NCI-H1105 (cell line): ENCODE results near the gene IDH3G.

ENCODE experiments used
- DNase-seq: peaks from one replicate; lab custom pipeline; 2025; lab: John Stamatoyannopoulos, UW

IDH3G gene

GRCh38 chrX:153791104-153791852, 2.9 kb downstream of the IDH3G start:
- DNase-seq = no peak

DNA sequence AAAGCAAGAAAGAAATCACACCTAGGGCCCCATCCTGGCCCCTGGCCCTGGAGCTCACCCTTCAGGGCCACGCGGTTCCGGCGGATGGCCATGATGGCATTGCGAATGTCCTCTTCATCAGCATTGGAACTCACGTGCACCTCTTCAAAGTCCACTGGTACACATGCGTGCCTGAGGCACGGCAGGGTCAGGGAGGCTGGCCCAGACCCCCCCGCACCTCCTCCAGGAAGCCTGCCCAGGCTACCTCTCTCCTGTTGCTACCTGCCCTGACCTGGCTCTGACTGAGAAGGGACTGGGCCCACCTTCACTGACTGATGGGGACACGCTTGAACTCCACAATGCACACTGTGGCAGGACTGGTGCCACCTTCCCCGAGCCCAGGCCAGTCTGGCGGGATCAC, 4.5 kb downstream of the IDH3G start:
- no peak for DNase-seq

DNA sequence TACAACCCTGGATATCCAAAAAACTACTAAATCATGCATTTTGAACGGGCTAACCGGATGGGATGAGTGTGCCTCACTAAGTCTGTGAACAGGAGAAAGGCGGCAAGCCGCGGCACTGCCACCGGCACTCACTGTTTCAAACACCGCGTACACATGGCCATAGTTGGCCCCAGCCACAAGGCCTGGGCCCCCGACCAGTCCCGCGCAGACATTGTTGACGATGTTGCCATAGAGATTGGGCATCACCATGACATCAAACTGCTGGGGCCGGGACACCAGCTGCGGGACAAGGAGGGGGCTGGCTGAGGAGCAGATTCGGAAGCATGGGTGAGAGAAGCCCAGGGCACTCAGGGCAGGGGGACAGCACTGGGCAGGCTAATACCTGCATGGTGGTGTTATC, 7.5 kb downstream of the IDH3G start:
- DNase-seq = no peak

- no peak for DNase-seq
Observed at GRCh38 chrX:153784325-153784967, 9.7 kb downstream of the IDH3G start.

DNA sequence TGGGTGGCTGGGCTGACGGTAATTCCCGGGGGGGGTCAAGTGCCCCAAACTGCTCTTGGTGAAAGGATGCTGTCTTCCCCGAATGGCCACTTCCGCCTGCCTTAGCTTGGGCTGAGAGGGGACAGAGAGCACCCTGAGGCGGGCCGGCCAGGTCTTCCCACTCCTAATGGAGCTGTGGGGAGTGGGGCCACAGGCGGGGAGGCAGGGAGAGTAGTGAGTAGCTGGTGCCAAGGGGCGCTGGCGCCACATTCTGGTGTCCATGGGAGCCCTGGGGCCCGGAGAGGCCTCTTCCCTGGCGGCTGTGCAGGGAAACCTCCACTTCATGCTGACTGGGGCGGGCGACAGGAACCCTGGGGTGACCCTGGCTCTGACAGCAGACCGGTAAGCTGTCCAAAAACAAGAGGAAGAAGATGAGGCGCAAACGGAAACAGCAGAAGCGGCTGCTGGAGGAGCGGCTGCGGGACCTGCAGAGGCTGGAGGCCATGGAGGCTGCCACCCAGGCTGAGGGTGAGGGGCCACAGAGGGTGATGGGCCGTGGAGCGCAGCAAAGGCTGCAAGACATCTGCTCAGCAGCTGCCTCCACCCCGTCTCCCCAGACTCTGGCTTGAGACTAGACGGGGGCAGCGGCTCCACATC, 10.7 kb downstream of the IDH3G start:
- DNase-seq = no peak

GRCh38 chrX:153782871-153783270, 11.3 kb downstream of the IDH3G start:
- no peak for DNase-seq

- DNase-seq = peak; percentile 98
Observed at GRCh38 chrX:153782313-153782712, 11.9 kb downstream of the IDH3G start.

- no peak for DNase-seq
Observed at GRCh38 chrX:153781428-153782047, 12.6 kb downstream of the IDH3G start.

DNA sequence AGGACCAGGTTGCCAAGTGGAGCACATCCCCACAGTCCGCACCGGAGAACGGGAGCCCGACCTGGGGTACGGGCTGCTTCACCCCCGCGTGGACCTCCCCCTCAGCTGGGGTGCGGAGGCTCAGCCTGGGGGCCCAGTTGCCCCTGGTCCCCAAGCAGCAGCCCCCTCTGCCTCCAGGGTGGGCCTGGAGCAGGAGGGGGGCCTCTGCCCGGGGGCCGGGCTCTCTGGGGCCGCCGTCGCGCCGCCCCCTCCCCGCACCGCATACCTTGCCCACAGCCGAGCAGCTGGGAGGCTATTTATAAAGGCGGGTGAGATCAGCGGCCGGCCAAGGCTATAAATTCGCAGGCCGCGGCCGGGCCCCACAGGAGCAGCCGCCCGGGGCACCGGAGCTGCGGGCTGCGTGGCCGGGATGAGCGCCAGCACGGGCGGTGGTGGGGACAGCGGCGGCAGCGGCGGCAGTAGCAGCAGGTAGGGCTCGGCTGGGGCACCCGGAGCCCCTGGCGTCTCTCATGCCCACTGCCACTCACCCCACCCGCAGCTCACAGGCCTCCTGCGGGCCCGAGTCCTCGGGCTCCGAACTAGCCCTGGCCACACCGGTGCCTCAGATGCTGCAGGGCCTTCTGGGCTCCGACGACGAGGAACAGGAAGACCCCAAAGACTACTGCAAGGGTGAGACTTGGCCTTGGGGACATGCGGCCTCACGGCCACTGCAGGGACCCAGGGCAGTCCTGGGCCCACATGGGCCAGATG, 13.3 kb downstream of the IDH3G start, which contains the start of gene SRPK3:
TSS of gene SRPK3 (plus strand) at position 364 of the 750 bp plus-strand sequence. CDS start at position 410, 46 bp downstream.
- no peak for DNase-seq

DNA sequence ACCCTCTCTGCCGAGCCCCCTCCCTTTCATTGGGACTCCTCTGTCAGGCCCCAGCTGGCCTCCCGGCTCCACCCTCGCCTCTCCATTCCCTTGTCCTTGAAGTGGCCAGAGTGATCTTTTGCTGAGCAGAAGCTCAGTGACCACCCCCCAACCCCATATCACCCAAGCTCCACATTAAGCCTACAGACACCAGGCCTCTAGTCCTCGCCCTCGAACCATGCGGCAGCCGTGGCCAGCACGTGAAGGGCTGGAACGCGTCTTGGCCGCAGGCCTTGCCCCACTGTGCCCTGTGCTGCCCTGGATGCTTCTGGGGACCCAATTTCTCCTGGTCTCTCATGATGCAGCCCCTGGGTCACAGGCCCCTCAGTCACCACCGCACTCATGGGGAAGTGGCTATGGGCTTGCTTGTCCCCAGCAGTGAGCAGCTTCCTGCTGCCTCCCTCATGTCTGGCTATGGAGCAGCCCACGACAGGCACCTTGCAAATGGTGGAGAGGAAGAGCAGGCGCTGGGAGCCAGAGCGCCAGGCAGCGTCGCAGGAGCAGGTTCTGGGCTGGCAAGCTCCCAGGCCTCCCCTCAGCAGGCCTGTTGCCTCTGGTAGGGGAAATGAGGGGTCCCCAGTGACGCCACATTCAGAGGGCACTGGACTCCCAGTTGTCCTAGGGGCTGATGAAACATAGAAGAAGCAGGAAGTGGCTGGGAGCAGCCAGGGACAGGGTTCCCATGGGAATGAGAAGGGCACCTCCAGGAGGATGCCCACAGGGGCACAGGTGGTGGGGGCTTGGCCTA, 14.1 kb downstream of the IDH3G start:
- DNase-seq = no peak

- DNase-seq = no peak
Observed at GRCh38 chrX:153778684-153779101, 15.5 kb downstream of the IDH3G start.

GRCh38 chrX:153778181-153778580, 16.0 kb downstream of the IDH3G start:
- no peak for DNase-seq

- DNase-seq = no peak
Observed at GRCh38 chrX:153777261-153778090, 16.7 kb downstream of the IDH3G start.

DNA sequence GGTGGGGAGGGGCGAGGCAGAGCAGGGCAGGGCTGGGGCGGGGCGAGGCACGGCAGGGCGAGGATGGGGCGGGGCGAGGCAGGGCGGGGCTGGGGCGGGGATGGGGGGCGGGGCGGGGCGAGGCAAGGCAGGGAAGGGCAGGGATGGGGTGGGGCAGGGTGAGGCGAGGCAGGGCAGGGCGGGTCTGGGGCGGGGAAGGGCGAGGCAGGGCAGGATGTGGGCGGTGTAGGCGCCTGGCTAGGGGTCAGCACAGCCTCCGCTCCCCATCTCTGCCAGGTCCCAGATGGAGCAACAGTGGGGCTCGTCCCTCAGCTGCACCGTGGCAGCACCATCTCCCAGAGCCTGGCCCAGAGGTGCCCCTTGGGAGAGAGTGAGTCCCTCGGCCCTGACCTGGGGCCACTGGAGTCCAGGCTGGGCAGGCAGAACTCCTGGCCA, 17.5 kb downstream of the IDH3G start:
- no peak for DNase-seq

DNA sequence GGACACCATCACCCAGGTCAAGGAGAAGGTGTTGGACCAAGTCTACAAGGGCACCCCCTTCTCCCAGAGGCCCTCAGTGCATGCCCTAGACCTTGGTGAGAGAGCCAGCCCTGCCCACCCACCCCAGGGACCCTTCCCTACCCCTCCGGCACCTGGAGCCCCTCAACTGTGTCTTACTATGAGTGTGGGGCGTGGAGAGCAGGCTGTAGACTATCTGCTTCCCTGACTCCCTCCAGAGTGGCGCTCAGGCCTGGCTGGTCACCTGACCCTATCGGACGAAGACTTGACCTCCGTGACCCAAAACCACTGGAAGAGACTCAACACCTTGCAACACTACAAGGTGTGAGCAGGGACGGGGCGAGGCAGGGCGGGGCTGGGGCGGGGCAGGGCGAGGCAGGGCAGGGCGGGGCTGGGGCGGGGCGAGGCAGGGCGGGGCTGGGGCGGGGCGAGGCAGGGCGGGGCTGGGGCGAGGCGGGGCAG, 18.0 kb downstream of the IDH3G start:
- DNase-seq = no peak

GRCh38 chrX:153775293-153776119, 18.7 kb downstream of the IDH3G start:
- no peak for DNase-seq

DNA sequence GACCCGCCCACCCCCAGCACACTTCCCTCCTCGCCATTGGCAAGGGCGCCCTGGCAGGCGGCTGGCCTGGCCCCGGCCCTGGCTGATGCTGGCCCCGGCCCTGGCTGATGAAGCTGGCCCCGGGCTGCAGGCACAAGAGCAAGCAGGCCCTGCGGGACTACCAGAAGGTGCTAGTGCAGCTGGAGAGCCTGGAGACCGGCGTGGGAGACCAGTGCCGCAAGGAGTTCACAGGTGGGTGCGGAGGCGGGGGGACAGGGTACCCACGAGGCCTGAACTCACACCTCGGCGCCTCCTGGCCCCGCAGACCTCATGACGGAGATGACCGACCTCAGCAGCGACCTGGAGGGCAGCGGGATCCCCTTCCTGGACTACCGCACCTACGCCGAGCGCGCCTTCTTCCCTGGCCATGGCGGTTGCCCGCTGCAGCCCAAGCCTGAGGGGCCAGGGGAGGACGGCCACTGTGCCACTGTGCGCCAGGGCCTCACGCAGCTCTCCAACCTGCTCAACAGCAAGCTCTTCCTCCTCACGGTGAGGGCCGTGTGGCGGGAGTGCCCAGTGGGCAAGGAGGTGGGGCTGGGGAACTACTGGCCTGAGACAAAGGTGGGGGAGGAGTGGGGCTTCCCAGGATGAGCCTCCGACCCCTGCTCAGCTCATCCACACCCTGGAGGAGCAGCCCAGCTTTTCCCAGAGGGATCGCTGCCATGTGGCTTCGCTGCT, 19.4 kb downstream of the IDH3G start:
- no peak for DNase-seq
